ENCODE data around the gene ERAS.
"Not testable (repeated sequence)": the region's sequence is repeated elsewhere in the genome, so short reads cannot be mapped to it uniquely, and the experiment has no call there.

ERAS gene

DNA sequence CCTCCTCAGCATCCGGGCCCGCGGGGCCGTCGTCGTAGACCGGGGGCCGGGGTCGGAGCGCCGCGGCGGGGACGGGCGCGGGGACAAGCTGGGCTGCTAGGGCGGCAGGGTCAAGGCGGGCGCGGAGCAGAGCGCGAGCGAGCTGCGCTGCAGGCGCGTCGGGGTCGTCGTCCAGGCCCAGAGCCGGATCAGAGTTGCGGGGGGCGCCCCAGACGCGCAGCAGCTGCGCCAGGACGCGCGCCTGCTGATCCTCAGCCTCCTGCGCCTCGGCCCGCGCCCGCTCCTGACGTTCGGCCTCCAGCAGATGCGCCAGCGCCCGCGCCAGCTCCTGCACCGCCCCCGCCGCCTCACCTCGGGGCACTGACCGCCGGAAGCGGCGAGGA, 5.6 kb downstream of the ERAS start:
- no peak for DNase-seq (ENCODE audit: low spot score)

DNA sequence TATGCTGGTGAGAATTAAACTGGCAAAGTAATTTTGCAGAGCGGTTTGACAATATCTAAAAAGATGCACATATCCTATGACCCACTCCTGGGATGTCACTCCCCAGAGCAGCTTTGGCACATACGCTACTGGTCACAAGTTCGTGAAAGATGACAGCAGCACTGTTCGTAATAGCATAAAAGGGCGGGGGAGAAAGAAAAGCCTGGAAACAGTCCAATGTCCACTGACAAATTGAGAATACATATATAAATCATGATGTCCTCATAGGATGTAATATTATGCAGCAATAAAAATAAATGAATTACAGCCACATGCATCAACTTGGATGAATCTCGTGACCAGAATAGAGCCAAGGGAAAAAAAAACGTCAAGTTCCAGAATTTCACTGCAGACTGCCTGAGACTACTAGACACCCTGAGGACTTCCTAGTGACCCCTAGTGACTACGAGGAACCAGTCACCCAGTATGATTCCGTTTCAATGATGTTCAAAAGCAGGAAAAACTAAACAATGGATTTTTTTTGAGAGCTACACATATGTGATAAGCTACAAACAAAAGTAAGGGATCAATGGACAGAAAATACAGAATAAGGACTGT, 7.3 kb downstream of the ERAS start:
- DNase-seq (ENCODE audit: low spot score) = peak; percentile 37

DNA sequence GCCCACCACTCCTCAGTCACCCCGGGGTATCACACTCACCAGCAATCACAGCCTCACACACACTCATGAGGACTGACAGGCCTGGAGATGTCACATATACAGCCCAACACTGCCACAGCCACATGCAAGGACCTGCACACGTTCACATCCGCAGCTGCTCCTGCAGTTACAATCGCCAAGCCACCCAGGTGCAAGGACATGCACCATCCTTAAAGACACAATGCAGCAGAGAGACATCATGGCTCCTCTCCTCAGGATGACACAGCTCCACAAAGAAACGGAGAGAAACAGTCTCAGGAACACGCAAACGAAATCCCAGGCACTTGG, 8.0 kb downstream of the ERAS start:
- DNase-seq (ENCODE audit: low spot score) = no peak

DNA sequence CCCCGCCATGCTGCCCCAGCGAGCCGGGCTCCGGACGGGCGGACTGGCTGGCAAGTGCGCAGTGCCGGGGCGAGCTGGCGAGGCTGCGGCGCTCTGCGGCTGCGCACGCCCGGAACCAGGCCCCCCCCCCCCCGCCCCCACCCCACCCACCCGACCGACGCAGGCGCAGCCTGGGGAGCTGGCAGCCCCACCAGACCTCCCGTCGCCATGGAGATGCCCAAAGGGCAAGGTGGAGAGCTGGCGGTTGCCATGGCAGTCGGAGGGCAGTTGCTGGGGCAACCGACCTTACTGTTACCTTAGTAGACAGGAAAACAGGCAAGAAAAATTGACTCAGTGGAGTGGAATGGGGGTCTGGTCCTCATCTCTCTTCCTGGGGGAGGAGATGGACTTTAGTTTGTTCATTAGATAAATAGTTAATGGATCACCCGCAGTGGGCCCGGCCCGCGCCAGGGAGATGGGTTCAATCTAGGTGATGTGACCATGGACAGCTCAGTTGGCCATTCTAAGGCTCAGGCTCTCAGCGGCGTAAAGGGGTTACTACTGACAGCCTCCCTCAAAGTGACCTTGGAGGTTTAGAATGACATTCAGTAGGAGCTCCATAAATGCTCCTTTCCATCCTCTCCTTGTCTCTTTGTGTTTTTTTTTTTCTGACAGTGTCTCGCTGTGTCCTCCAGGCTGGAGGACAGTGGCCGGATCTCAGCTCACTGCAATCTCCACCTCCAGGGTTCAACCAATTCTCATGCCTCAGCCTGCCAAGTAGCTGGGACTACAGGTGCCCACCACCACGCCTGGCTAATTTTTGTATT, 9.4 kb downstream of the ERAS start, which contains the start of gene PCSK1N:
TSS of gene PCSK1N (minus strand) at position 87 of the 806 bp plus-strand sequence. CDS start at position 9, 78 bp downstream.
- no peak for DNase-seq (ENCODE audit: low spot score)

DNA sequence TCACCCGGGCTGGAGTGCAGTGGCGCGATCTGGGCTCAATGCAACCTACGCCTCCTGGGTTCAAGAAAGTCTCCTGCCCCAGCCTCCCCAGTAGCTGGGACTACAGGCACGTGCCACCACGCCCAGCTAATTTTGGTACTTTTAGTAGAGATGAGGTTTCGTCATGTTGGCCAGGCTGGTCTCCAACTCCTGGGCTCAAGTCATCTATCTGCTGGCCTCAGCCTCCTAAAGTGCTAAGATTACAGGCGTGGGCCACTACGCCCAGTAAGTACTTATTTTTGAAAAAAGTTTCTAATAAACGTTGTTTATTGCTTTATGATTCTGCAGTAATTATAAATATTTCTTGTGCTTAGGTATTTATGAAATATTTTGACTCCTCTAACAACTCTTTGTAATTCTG, 13.4 kb downstream of the ERAS start:
- no peak for DNase-seq (ENCODE audit: low spot score)

DNA sequence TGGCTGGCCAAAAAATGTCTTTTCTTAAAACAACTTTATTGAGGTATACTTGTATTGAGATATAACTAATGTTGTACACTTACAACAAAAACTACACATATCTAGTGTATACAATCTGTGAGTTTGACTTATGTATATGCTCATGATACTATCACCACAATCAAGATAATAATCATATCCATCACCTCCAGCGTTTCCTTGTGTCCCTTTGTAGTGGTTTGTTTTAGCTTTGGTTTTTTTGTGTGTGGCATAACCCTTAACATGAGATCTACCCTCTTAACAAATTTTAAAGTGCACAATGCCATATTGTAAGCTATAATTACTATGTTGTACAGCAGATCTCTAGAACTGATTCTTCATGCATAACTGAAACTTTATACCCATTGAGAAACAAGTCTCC, 22.5 kb downstream of the ERAS start:
- no peak for DNase-seq (ENCODE audit: low spot score)

DNA sequence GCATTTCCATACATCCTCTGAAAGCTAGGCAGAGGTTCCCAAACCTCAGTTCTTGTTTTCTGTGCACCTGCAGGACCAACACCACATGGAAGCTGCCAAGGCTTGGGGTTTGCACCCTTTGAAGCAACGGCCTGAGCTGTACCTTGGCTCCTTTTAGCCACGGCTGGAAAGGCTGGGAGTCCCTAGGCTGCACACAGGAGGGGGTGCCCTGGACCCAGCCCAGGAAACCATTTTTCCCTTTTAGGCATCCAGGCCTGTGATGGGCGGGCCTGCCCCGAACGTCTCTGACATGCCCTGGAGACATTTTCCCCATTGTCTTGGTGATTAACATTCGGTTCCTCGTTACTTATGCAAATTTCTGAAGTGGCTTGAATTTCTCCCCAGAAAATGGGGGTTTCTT, 26.5 kb downstream of the ERAS start:
- DNase-seq (ENCODE audit: low spot score) = no peak

DNA sequence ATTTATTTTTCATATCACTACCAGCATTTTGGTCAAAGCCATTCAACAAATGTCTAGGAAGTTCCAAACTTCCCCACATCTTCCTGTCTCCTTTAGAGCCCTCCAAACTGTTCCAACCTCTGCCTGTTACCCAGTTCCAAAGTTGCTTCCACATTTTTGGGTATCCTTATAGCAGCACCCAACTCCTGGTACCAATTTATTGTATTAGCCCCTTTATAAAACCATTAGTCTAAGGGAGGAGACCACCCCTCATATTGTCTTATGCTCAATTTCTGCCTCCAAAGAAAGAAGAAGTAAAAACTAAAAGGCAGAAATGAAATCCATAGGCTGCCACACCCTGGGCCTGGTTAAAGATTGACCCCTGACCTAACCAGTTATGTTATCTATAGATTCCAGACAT, 27.2 kb downstream of the ERAS start:
- not testable (repeated sequence) for DNase-seq (ENCODE audit: low spot score)

DNA sequence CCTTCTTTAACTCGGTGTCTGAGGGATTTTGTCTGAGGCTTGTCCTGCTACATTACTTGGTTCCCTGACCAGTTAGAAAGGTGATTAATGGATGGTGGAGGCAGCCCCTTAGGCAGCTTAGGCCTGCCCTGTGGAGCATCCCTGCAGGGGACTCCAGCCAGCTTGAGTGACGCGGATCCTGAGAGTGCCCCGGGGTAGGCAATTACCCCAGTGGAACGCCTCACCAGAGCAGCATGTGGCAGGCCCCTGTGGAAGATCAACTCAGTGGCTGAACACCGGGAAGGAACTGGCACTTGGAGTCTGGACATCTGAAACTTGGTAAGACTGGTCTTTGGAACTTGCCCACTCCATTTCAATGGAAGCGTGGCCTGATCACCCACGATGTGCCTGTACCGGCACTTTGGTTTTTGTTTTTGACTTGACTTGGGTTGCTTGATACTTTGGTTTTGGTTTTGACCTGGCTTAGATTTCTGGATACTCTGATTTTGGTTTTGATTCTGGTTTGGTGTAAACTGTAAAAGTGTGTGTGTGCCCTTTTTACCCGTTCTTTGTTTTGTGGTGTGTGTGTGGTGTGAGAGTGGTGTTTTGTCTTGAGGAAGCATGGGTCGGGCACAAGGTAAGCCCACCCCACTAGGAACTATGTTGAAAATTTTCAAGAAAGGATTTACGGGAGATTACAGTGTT, 27.9 kb downstream of the ERAS start:
- DNase-seq (ENCODE audit: low spot score) = not testable (repeated sequence)

DNA sequence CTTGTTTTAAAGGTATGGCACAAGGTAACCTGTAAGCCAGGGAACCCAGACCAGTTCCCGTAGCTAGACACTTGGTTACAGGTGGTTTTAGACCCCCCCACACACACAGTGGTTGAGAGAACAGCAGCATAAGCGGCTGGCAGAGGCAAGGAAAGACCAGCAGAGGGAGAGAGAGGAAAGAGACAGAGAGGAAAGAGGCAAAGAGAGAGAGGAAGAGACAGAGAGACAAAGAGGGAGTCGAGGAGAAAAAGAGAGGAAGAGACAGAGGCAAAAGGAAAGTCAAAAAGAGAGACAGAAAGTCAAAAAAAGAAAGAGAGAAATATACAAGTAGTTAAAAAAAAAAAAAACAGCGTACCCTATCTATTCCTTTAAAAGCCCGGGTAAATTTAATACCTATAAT, 28.6 kb downstream of the ERAS start:
- no peak for DNase-seq (ENCODE audit: low spot score)

DNA sequence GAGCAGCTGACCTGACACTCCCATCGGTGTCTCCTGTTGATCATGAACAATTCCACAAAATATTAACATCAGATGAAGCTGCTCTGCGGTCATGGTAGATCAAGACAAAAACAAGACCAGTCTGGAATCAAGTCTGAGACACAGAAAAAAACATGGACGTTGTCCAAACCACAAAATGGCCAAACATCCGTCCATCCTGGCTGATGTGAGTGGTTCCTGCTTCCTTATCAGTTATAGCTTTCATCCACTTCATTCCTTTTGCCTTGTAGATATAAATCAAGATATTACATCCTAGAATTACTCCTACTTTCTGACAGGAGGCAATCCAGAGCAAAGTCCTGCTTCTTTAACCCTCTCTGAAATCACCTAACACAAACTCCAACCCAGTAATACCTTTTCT, 37.9 kb downstream of the ERAS start:
- peak; percentile 29 for DNase-seq (ENCODE audit: low spot score)

DNA sequence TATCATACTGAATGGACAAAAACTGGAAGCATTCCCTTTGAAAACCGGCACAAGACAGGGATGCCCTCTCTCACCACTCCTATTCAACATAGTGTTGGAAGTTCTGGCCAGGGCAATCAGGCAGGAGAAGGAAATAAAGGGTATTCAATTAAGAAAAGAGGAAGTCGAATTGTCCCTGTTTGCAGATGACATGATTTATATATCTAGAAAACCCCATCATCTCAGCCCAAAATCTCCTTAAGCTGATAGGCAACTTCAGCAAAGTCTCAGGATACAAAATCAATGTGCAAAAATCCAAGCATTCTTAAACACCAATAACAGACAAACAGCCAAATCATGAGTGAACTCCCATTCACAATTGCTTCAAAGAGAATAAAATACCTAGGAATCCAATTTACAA, 45.7 kb downstream of the ERAS start:
- not testable (repeated sequence) for DNase-seq (ENCODE audit: low spot score)

DNA sequence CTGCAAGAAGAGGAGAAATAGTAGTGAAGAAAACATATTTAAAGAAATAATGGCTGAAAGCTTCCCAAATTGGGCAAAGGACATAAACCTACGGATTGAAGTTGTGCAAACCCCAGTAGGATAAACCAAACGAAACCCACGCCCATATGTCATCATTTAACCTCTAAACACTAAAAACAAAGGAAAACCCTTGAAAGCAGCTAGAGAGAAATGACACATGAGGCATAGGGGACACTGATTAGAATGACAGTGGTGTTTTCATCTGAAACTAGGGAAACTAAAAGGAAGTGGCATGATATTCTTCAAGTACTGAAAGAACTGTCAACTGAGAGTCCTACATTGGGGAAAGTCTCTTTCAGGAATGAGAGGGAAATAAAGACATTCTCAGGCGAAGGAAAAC, 50.6 kb downstream of the ERAS start:
- not testable (repeated sequence) for DNase-seq (ENCODE audit: low spot score)
